Glutamatergic neuron (in vitro differentiated cells): ENCODE data around the gene GRPEL2. TPM values are rescaled to one million over a fixed set of nuclear protein-coding genes. Genes with fewer than 3 reads are reported as not detected.

ENCODE experiments used
- DNase-seq: peaks from one replicate; pipeline ENCODE4 v3.0.0; 2022
- H3K27ac Mint-ChIP-seq: one replicate; pipeline ENCODE4 v1.8.0; 2020; ENCODE audit warnings: mild to moderate bottlenecking, mixed read lengths, inconsistent platforms; ENCODE audit not compliant: unreplicated experiment
- H3K27me3 Mint-ChIP-seq: one replicate; pipeline ENCODE4 v1.8.0; 2020; ENCODE audit warnings: mild to moderate bottlenecking, moderate library complexity, mixed read lengths, inconsistent platforms; ENCODE audit not compliant: unreplicated experiment
- H3K36me3 Mint-ChIP-seq: one replicate; pipeline ENCODE4 v1.8.0; 2020; ENCODE audit warnings: mild to moderate bottlenecking, mixed read lengths, inconsistent platforms; ENCODE audit not compliant: unreplicated experiment
- H3K4me1 Mint-ChIP-seq: one replicate; pipeline ENCODE4 v1.8.0; 2020; ENCODE audit warnings: mild to moderate bottlenecking, low read depth, mixed read lengths, inconsistent platforms; ENCODE audit not compliant: unreplicated experiment
- H3K4me3 Mint-ChIP-seq: one replicate; pipeline ENCODE4 v1.8.0; 2020; ENCODE audit warnings: mild to moderate bottlenecking, mixed read lengths, inconsistent platforms; ENCODE audit not compliant: unreplicated experiment
- H3K9me3 Mint-ChIP-seq: one replicate; pipeline ENCODE4 v1.8.0; 2020; ENCODE audit warnings: mild to moderate bottlenecking, moderate library complexity, mixed read lengths, inconsistent platforms; ENCODE audit not compliant: unreplicated experiment
- CTCF ChIP-seq: fragments of 200-600 bp; sonication (generic); IDR thresholded peaks from one replicate; pipeline ENCODE4 v1.5.0; 2021; ENCODE audit not compliant: partially characterized antibody, unreplicated experiment
- total RNA-seq: library from RNA; stranded (reverse); fragmentation: NEBNext Ultra II Directional; extraction: Animal tissue kit (Norgen Biotek cat#: 25700); gene quantifications from one replicate; pipeline ENCODE4 v1.2.1, GENCODE V29; 2021; ENCODE audit not compliant: unreplicated experiment

The GRPEL2 gene
- total RNA-seq, 1 donor from 2014 or later, result 34.7 TPM

GRCh38 chr5:149320791-149321330, 24.4 kb upstream of the GRPEL2 start:
- H3K36me3 Mint-ChIP-seq, result no peaks in the 10 kb centered on the region
- H3K27me3 Mint-ChIP-seq, result no peaks in the 10 kb centered on the region
- H3K27ac Mint-ChIP-seq, result peak overlapping the region; percentile 55
- H3K4me1 Mint-ChIP-seq, result peaks cover 10% of the 10 kb centered on the region
- no peaks in the 10 kb centered on the region for H3K9me3 Mint-ChIP-seq
- no peak for TF ChIP-seq CTCF
- no peak overlapping the region for H3K4me3 Mint-ChIP-seq
- DNase-seq, result no peak

GRCh38 chr5:149322518-149322917, 22.8 kb upstream of the GRPEL2 start:
- peaks cover 7% of the 10 kb centered on the region for H3K4me1 Mint-ChIP-seq
- no peaks in the 10 kb centered on the region for H3K27me3 Mint-ChIP-seq
- H3K9me3 Mint-ChIP-seq, result peaks cover 1% of the 10 kb centered on the region
- H3K27ac Mint-ChIP-seq, result no peak overlapping the region
- no peaks in the 10 kb centered on the region for H3K36me3 Mint-ChIP-seq
- TF ChIP-seq CTCF, result no peak
- no peak overlapping the region for H3K4me3 Mint-ChIP-seq
- no peak for DNase-seq

- peaks cover 9% of the 10 kb centered on the region for H3K4me1 Mint-ChIP-seq
- H3K9me3 Mint-ChIP-seq, result peaks cover 1% of the 10 kb centered on the region
- H3K27ac Mint-ChIP-seq, result no peak overlapping the region
- DNase-seq, result no peak
- no peaks in the 10 kb centered on the region for H3K27me3 Mint-ChIP-seq
- no peaks in the 10 kb centered on the region for H3K36me3 Mint-ChIP-seq
- TF ChIP-seq CTCF, result no peak
- no peak overlapping the region for H3K4me3 Mint-ChIP-seq
These were observed 22.1 kb upstream of the GRPEL2 start for GRCh38 chr5:149323210-149323609.

GRCh38 chr5:149323621-149324205, 21.6 kb upstream of the GRPEL2 start:
- TF ChIP-seq CTCF, result no peak
- Mint-ChIP-seq H3K4me3 (no peak overlapping the region), H3K36me3 (no peaks in the 10 kb centered on the region), H3K4me1 (peaks cover 9% of the 10 kb centered on the region), H3K9me3 (peaks cover 1% of the 10 kb centered on the region), H3K27me3 (no peaks in the 10 kb centered on the region), H3K27ac (no peak overlapping the region)
- DNase-seq, result no peak

- Mint-ChIP-seq H3K4me1 (peaks cover 9% of the 10 kb centered on the region), H3K36me3 (no peaks in the 10 kb centered on the region), H3K4me3 (no peak overlapping the region), H3K27ac (no peak overlapping the region), H3K9me3 (peaks cover 1% of the 10 kb centered on the region), H3K27me3 (no peaks in the 10 kb centered on the region)
- no peak for DNase-seq
- TF ChIP-seq CTCF, result no peak
These were observed 20.7 kb upstream of the GRPEL2 start for GRCh38 chr5:149324641-149325040.
